Endothelial cell of umbilical vein (primary cell): Measurements from ENCODE around the gene TRPC4AP. TPM values are rescaled to one million over a fixed set of nuclear protein-coding genes. Genes with fewer than 3 reads are reported as not detected.

Source experiments
- BruUV-seq: library from RNA; stranded (reverse); fragments of 400-500 nt; replicated peaks from 2 replicates; lab custom pipeline; 2021; lab: Mats Ljungman, UMichigan
- CTCF ChIA-PET: fragments of 300-600, 350-600 bp; sonication (Branson Sonifier 250); formaldehyde crosslinking; loops from one replicate; lab custom pipeline; 2021; ENCODE audit warnings: antibody characterized with exemption, inconsistent platforms; lab: Charles Lee
- POLR2A ChIA-PET: fragments of 300-600, 350-600 bp; sonication (Branson Sonifier 250); formaldehyde crosslinking; loops from one replicate; lab custom pipeline; 2021; ENCODE audit warnings: antibody characterized with exemption, inconsistent platforms; lab: Charles Lee
- DNase-seq: peaks from one replicate; pipeline ENCODE4 v3.0.0-alpha.2; 2011; ENCODE audit warnings: low read depth, low spot score
- FAIRE-seq: peaks from 2 replicates; lab custom pipeline; 2011; peaks lifted over from hg19 to GRCh38; lab: Jason Lieb, UNC
- H2AFZ ChIP-seq: 2 replicates; pipeline ENCODE4 v1.6.0; 2012; ENCODE audit warnings: low read depth, low read length, control low read depth, inconsistent platforms
- H3K27ac ChIP-seq: 2 replicates; pipeline ENCODE4 v1.5.1; 2011; ENCODE audit warnings: low read depth, mild to moderate bottlenecking, control low read depth, low read length, moderate library complexity; ENCODE audit not compliant: insufficient read depth
- H3K27me3 ChIP-seq, 2 experiments: 2 replicates each; pipeline versions ENCODE4 v1.6.0 to v1.6.1; 2011; ENCODE audit warnings: low read length in 2 of 2, mixed read lengths in 1 of 2; ENCODE audit not compliant: control insufficient read depth in 2 of 2, insufficient read depth in 2 of 2
- H3K36me3 ChIP-seq, 2 experiments: 2 replicates in 1 of 2; 3 replicates in 1 of 2; pipeline ENCODE4 v1.5.1; 2011; ENCODE audit warnings: low read length in 2 of 2, mild to moderate bottlenecking in 1 of 2, moderate library complexity in 1 of 2; ENCODE audit not compliant: control insufficient read depth in 2 of 2, insufficient read depth in 2 of 2; ENCODE audit errors: extremely low read depth in 1 of 2
- H3K4me1 ChIP-seq: 3 replicates; pipeline ENCODE4 v1.5.1; 2011; ENCODE audit warnings: mild to moderate bottlenecking, low read length; ENCODE audit not compliant: control insufficient read depth, insufficient read depth; ENCODE audit errors: extremely low read depth
- H3K4me2 ChIP-seq: 2 replicates; pipeline ENCODE4 v1.6.1; 2011; ENCODE audit warnings: low read length, control low read depth, mixed read lengths; ENCODE audit not compliant: insufficient read depth
- H3K4me3 ChIP-seq, 3 experiments: fragments of 200-600 bp in 1 of 3; sonication (generic), shearing (Covaris generic) in 1 of 3; replicated peaks in 1 of 3; 2 replicates each; pipeline ENCODE4 v1.5.1; 2011 to 2016; ENCODE audit warnings: control low read depth in 3 of 3, low read length in 3 of 3, mild to moderate bottlenecking in 2 of 3, inconsistent platforms in 1 of 3, low read depth in 1 of 3, moderate library complexity in 1 of 3; ENCODE audit not compliant: insufficient read depth in 1 of 3
- H3K79me2 ChIP-seq: 2 replicates; pipeline ENCODE4 v1.6.0; 2012; ENCODE audit warnings: low read length, inconsistent platforms; ENCODE audit not compliant: control insufficient read depth, insufficient read depth
- H3K9ac ChIP-seq: replicated peaks from 2 replicates; pipeline ENCODE3; 2011; ENCODE audit warnings: low read length, control low read depth; ENCODE audit not compliant: insufficient read depth; ENCODE audit errors: extremely low read depth
- H3K9me1 ChIP-seq: replicated peaks from 3 replicates; pipeline ENCODE4 v1.6.0; 2011; ENCODE audit warnings: mild to moderate bottlenecking, low read length; ENCODE audit not compliant: control insufficient read depth, insufficient read depth; ENCODE audit errors: extremely low read depth
- H3K9me3 ChIP-seq: replicated peaks from 2 replicates; pipeline ENCODE4 v1.5.1; 2012; ENCODE audit warnings: low read length, inconsistent platforms; ENCODE audit not compliant: control insufficient read depth, insufficient read depth
- H4K20me1 ChIP-seq: replicated peaks from 2 replicates; pipeline ENCODE3; 2011; ENCODE audit warnings: mild to moderate bottlenecking, low read length; ENCODE audit not compliant: control insufficient read depth, insufficient read depth; ENCODE audit errors: extremely low read depth
- CTCF ChIP-seq, 2 donors: IDR thresholded peaks; 1 replicate in 1 of 2; 2 replicates in 1 of 2; pipeline ENCODE4 v1.5.1; 2011; ENCODE audit warnings: low read length in 2 of 2, mild to moderate bottlenecking in 2 of 2, moderate library complexity in 2 of 2, control low read depth in 1 of 2, inconsistent platforms in 1 of 2, low read depth in 1 of 2; ENCODE audit not compliant: insufficient read depth in 1 of 2; ENCODE audit errors: extremely low read depth in 1 of 2
- GATA2 ChIP-seq: IDR thresholded peaks from 2 replicates; pipeline ENCODE4 v1.7.0; 2011; ENCODE audit warnings: low read depth, mild to moderate bottlenecking, moderate library complexity, mixed read lengths, low read length; ENCODE audit not compliant: insufficient read length, insufficient read depth
- JUN ChIP-seq: IDR thresholded peaks from 2 replicates; pipeline ENCODE4 v1.6.1; 2011; ENCODE audit warnings: borderline replicate concordance, low read depth; ENCODE audit not compliant: insufficient read length, insufficient read depth
- MAX ChIP-seq: IDR thresholded peaks from 2 replicates; pipeline ENCODE4 v1.6.1; 2011; ENCODE audit not compliant: insufficient read depth, insufficient read length
- MYC ChIP-seq: IDR thresholded peaks from one replicate; pipeline ENCODE4 v1.6.1; 2011; ENCODE audit warnings: mild to moderate bottlenecking, low read depth, low read length
- POLR2AphosphoS5 ChIP-seq: IDR thresholded peaks from 2 replicates; pipeline ENCODE4 v1.6.1; 2012; ENCODE audit warnings: low read depth, mild to moderate bottlenecking, control low read depth, low read length, moderate library complexity; ENCODE audit not compliant: insufficient read depth
- dilution Hi-C: fragments of 300-500 bp; cut with MboI; formaldehyde crosslinking; loops from one replicate; pipeline ENCODE4 v1.15.0; 2019; ENCODE audit warnings: low sequenced_read_pairs; ENCODE audit not compliant: extremely low pct_ligation_motif_present
- intact Hi-C: fragments of 100-400 bp; cut with micrococcal nuclease; formaldehyde crosslinking; loops from one replicate; pipeline ENCODE4 v1.10.0; 2022
- polyA plus RNA-seq, 4 experiments: library from polyadenylated mRNA; depleted of rRNA in 3 of 4; stranded (reverse) in 3 of 4; unstranded in 1 of 4; fragments of >200 nt; gene quantifications; 2 replicates each; pipeline versions ENCODE4 v1.2.1 to v1.2.3, GENCODE V29; 2011 to 2012; ENCODE audit warnings: missing spikeins in 1 of 4
- total RNA-seq: library from RNA; stranded (reverse); gene quantifications from 2 replicates; pipeline ENCODE4 v1.2.3, GENCODE V29; 2021

The TRPC4AP gene
- total and polyA plus RNA-seq, 2 donors (not counting 3 experiments of a cell fraction or from before 2014, with no cell fraction given), result 89.0 to 103 TPM

- Histone ChIP-seq H3K27ac (no peak overlapping the region), H3K4me2 (no peak overlapping the region), H3K4me1 (peaks cover 48% of the 10 kb centered on the region), H3K36me3 (peaks cover 2 to 9% of the 10 kb centered on the region in 2 experiments), H2AFZ (no peak overlapping the region), H3K9me3 (no peaks in the 10 kb centered on the region), H3K79me2 (no peaks in the 10 kb centered on the region), H3K4me3 (no peak overlapping the region), H3K9ac (no peak overlapping the region), H4K20me1 (no peaks in the 10 kb centered on the region), H3K9me1 (no peaks in the 10 kb centered on the region), H3K27me3 (no peaks in the 10 kb centered on the region)
- intact Hi-C loops, result no loop called here
- ChIA-PET POLR2A (no interaction called here), CTCF (interaction anchor here (1.0 to 4.8 kb wide), 2 partner anchors 13 to 36 kb away, joined by 4 to 59 read pairs; no protein-coding TSS in a partner anchor)
- FAIRE-seq, result peak; percentile 12
- no peak for DNase-seq
- dilution Hi-C loops, result no loop called here
- TF ChIP-seq JUN, result no peak
- TF ChIP-seq CTCF (IDR thresholded peaks at IDR 0.05; ENCODE audit: extremely low read depth in 1 of 2, insufficient read depth in 1 of 2, low read depth in 1 of 2, low read length in 2 of 2), result no peak
- no peak for TF ChIP-seq MYC
- no peak for TF ChIP-seq POLR2AphosphoS5
- TF ChIP-seq GATA2, result no peak
- TF ChIP-seq MAX, result no peak
- no TSS peak for BruUV-seq
These were observed 39.3 kb upstream of the TRPC4AP start for GRCh38 chr20:35131934-35132333.
